ENCODE measurements around the gene PAK5.
A peak's percentile ranks its signal among the peaks of the same experiment; 100 is the strongest.

PAK5 gene

DNA sequence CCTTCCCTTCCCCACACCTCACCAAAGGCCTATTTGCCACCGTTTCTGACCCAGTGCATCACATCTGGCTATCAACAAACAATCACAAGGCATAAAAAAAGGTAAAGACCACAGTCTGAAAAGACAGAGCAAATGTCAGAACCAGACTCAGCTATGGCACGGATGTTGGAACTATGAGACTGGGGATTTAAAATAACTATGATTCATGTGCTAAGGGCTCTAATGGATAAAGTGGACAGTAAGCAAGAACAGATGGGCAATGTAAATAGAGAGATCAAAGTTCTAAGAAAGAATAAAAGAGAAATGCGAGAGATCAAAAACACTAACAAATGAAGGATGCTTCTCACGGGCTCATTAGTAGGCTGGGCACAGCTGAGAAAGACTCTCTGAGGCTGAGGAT is 225.0 kb downstream of the PAK5 start:
- DNase-seq: no peak

DNA sequence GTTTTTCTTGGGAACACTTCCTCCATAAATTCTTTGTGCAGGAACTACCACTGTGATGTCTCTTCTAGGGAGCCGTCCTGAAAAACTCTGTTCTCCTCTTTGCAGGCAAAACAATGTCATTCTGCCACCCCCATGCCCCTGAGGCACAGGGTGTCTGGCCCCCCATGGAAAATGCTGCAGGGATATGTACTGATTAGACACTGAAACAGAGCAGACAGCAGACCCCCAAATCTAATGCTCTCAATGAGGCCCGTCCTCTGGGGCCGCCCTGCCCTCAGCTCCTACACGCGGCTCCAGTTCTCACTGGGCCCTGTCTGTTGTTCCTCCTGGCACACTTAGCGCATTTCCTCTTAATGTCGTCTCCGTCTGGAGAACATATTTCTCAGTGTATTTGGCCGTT is 227.0 kb downstream of the PAK5 start:
- DNase-seq: no peak

DNA sequence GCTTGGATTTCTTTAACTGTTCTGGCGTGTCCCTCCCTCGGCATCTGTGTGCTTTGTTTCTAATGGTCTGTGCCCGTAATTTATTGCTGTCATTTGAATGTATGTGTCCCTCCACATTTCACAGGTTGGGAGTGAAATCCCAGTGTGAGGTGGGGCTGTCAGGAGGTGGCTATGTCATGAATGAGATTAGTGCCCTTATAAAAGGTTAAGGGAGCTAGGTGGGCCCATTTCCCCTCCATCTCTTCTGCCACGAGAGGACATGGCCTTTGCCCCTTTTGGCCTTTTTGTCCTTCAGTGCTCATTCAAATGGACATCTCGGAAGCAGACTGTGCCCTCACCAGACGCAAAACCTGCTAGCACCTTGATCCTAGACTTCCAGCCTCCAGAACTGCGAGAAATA is 228.2 kb downstream of the PAK5 start:
- DNase-seq: no peak

DNA sequence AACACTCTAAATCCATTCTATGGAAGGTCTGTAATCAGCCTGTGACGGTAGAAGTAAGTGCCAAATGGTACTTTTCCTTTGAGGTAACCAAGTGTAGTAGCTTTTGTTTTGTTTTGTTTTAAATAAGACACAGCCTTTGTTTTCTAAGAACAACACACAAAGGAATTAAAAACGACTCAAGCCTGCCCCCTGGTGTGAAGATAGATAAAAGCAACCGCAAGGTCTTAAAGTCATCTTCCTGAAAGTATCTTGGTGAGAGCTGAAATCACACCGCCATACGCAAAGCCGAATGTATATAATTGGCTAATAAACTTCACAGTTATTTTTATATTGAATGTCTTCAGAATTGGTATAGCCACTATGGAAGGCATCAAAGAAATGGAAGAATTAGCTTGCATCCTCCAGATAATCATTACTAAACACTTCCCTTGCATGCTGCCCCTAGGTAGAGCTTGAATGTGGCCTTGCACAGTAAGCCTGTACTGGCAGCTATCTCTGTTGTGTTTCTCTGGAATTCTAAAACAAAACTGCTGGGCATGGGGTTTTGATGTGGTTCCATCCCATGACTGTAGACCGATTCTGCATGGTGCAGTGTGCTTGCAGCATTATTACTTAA is 228.9 kb downstream of the PAK5 start:
- peak; percentile 69 for DNase-seq

DNA sequence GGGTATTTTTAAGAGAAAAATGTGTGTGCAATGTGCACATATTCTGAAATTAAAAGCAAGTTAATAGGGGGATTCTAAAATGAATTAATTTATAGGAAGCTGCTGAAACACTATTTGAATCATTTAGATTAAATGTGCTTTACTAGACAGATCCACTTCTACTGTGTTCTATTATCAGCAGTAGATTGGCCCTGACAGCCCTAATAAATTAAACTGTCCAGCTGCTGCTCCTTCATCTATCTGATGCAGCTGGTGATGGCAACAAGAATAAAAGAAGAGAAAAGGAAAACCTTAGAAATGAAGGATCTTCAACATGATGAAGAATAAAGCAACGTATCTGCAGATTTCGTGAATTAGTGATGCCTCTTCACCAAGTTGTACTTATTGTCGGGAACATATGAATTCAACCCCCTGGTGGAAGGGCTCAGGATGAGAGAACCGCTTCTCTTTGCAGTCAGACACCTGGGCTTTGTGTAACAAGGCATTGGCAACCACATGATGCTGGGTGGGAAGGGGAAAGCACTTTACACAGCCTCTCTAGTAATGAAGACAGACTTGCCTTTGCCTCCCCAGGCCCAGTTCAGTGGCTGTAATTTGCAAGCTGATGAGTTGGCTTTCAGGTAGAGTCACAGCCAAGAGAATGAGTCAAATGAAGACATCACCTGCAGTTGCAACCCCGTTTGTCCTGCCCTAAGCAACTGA is 230.1 kb downstream of the PAK5 start:
- no peak for DNase-seq

DNA sequence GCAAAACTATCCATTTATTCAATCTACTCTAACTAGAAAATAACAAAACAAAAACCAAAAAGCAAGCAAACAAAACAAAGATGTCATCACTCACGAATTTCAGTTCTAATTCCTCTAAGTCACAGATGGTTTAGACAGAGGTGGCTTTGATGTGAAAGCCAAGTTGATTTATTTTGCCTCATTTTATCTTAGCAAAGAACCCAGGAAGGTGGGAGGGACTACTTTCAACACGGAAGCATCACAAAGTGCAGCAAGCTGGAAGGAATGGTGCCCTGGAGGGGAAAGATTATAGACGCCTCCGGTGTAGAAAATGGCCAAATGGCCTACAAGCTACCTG is 236.1 kb downstream of the PAK5 start:
- no peak for DNase-seq

DNA sequence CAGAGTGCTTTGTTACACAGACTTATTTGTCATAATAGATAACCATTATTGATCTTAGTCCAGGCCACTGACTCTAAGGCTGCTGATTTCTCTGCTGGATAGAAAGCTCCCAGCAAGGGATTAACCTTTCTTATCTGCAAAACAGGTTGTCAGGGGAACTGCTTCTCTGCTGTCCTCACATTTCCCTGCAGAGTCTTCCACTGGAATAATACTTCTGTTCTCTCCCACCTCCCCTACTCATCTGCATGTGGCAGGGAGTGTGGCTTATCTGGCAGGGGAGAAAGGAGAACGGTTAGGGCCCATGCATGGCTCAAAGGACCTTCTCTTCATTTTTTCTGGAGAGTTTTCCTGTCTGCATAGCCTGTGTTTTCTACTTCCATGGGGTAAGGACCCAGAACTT is 238.3 kb downstream of the PAK5 start:
- no peak for DNase-seq

DNA sequence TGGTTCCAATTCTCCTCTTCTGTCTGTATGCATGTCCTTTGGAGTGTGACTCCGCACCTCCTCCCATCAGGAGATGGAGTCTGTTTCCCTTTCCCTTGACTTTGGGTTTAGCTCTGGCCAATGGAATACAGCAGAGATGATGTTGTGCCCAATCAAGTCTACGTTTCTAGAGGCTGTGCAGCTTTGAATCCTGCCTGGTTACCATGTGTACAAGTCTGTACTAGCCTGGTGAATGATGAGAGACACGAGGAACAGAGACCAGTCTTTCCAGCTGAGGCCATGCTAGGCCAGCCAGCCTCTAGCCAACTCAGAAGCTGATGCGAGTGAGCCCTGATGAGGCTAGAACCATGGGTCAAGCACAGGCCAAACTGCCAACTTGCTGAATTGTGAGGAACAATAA is 241.3 kb downstream of the PAK5 start:
- DNase-seq: no peak

DNA sequence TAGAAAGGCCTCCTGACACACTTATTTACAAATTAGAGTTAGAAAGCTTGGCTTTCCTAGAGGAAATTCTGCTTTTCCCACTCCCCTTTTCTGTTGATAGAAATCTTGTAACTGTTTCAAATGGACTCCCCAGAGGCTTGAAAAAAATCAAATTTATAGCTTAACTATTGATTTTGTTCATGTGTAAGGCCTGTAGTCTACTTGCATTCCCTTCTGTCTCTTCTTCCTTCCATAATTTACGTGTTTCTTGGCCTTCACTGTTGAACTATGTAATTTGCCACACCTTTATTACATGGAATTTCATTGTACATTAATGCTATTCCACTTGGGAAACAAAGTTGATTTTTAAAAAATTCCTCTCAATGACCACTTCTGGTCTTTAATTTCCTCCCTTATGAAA is 243.1 kb downstream of the PAK5 start:
- DNase-seq: no peak

DNA sequence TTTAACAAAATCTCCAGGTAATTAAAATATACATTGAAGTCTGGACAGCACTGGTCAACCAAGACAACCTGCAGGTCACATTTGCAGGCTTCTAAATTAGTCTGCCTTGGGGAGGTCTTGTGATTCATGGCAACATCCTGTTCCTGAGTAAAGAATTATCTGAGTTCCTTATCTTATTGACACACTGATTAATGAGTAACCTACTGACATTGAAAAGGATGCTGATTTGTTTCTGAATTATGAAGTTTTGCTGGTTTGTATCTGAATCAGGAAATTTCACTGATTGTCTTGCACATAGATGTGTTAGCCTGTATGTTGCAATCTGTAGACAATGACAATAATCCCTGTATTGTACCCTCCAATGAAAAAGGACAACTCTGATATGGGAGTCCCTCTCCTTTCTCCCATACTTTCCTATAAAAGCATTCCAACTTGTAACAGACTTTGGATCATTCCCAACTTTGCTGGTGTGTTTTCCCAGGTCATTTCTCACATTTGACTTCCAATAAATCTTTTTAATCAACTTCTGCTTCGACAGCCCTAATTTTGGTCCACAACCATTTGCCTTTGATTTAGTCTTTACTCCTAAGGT is 244.5 kb downstream of the PAK5 start:
- no peak for DNase-seq

DNA sequence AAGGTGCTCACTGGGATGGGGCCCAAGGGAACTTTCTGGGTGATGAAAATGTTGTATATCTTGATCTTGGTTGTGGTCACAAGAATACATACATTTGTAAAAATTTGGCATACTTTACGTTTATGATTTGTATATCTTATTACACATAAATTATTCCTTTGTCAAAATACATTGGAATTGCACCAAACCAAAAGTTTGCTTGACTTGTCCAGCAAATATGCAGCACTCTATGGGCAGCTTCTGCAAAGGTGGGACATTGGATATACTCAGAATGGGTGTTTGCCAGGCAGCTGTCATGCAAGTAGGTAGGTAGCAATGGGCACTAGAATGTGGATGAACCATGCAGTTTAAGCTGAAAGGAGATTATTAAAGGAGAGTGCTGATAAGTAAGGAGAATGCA is 246.5 kb downstream of the PAK5 start:
- DNase-seq: no peak

DNA sequence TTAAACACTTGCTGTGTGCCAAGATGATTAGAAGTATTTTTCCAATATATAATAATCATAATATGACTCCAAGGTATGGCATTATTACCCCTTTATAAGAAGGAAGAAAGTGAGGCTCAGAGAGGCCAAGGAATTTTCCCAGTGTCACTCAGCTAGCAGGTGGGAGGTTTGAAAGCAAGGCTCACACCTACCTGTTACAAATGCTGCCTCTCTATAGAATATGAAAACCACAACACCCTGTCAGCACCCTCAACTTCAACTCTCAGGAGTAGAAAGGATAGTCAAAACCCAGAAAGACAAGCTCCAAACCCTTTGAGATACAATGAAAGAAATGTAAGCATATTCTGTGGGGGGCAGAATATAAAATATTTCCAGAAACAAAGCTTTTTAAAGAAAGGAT is 247.8 kb downstream of the PAK5 start:
- DNase-seq: no peak

DNA sequence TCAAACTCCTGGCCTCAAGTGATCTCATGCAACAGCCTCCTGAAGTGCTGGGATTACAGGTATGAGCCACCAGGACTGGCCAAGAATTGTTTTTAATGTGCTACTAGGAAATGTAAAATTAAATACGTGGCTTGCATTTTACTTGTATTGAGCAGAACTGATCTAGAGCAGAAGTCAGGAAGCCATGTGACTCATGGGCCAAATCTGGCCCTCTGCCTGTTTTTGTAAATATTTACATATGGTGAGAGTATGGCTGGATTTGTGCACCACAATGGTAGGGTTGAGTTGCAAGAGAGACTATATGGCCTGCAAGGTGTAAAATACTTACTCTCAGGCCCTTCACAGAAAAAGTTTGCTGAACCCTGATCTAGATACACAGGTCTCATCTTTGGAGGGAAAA is 248.7 kb downstream of the PAK5 start:
- no peak for DNase-seq

DNA sequence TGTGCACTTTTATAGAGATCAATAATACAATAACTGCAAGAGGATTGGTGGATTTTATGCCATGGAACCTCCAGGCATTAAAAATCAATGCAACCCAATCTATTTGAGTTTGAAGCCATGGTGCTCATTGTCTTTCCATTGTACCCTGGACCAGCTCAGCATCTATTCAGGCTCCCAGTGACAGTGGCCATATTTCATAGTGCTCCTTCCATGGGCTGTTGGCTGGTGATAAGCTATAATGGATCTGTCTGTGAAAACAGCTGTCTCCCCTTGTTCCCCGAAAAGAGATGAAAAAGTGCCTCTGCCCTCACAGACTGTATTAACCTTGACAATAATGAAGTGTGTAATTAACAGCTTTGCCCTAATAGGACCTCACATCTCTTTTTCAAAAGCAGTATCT is 250.2 kb downstream of the PAK5 start:
- DNase-seq: no peak

DNA sequence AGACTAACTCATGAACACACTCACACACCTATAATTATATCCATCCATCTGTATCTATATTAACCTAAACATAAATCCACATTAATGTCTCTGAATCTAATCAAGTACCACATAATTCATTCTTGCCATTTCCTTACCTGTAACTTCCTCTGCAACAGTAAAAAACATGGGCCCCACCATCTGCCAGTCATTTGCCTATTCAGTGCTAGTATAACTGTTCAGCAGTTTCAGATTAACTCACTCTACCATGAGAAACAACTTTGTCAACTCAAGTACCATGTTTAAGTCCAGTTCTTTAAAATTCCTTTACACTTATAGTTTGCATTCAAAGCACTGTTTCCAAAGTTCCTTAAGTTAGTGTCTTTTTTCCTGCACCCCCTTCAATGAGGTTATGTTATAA is 255.7 kb downstream of the PAK5 start:
- no peak for DNase-seq

DNA sequence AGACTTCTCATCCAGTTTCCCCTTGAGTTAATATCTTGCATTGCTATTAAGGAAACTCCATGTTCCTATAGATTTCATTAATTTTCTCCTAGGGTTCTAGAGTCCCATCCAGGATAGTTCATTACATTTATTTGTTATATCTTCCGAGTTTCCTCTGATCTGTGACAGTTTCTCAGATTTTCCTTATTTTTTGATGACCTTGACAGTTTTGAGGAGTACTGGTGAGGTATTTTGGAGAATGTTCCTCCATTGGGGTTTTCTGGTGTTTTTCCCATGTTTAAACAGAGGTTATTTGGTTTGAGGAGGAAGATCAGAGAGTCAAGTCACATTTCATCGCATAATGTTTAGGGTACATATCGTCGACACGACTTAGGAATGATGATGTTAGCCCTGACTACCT is 256.7 kb downstream of the PAK5 start:
- DNase-seq: no peak

DNA sequence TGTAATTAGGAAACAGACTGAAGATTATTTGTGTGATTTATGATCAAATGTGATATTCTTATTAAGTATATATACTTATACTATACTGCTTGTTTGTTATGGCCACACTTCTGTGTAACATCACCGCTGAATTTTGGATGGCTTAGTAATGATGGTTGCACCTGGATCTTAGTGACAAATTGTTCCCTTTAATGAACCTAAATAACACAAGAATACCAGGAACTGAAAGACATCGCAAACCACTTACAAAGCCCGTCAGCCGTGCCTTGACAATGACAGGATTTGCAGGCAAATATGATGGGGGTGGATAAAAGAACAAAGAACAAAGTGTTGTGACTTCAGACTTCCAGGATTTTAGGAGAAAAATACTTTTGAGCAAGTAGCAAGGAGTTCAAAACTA is 257.4 kb downstream of the PAK5 start:
- DNase-seq: no peak

DNA sequence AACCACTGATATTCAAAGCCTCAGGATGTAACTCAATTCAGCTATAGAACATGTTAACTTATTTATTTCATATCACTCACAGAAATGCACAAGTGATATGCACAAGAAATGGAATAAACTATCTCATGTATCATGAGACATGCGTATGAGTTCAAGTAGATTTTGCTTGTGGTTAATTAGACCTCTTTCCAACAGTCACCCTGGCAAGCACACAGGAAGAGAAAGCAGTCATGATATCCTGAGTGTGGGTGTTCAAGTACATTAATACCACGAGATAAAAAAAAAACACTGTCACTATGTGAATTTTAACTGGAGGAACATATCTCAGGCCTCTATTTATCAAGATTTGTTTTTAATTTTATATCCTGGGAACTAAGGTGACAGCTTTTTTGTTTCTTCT is 260.3 kb downstream of the PAK5 start:
- no peak for DNase-seq

DNA sequence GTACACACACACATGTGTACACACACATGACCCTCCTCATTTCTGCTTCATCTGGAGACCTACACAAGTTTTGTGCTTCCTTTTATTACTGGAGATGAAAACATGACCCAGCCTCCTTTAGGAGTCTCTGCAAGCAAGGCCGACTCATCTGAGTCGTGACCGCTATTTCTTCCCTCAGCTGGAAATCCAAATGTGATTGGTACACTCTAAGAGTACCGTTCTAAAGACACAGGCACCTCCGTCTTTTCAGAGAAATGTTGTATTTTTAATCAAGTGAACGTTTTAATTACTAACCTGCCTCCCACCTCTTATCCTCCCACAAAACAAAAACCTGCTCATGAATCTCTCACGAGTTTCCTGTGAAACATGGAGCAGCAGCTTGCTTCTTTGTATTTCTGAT is 261.5 kb downstream of the PAK5 start:
- no peak for DNase-seq

DNA sequence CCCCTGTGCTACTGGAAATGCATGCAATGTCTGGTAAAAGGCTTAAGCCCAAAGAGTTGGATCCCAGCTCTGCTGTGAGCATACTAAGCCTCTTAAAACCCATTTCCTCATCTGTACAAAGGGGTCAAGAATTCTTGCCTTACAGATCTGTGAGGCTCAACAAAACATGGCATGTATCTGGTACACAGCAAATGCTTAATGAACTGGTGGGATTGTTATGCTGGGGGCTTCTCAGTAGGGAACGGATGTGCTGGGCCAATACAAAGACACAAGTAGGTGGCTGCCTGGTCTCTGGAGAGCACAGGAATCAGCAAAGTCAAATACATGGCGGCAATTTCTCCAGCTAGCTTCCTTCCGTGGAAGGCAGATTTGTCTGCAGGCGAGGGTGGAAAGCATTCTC is 262.2 kb downstream of the PAK5 start:
- DNase-seq: no peak

DNA sequence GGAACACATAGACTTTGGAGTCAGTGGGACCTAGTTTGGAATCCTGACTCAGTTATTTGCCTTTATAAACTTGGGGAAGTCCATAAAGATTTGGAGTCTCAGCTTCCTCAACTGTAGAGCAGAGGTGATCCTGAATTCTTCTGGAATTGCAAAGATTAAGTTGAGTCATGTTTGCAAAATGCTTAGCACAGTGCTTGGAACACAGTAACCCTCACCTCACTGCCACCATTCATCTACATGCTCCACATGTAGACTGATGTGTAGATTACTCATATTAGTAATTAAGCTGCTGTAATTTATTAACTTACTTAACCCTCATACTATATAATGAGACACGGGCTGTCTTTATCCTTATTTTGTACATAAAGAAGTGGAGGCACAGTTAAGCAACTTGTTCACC is 263.0 kb downstream of the PAK5 start:
- DNase-seq: no peak

DNA sequence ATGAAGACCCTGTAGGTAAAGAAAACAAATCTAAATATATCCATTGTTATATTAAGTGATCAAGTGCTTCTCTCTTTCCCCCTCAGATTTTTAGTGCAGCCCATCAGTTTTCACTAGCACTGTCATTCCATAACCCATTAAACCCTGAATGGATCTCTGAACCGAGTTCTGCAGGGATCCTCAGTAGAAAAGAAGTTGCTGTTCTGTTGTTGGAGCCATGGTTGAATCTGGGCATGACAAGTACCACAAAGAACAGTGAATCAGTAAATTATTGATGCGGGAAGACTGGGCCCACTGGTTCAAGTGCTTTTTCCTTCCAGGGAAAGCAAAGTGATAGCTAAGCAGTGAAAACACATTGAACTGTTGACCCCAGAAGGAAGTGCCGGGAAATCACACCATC is 264.1 kb downstream of the PAK5 start:
- DNase-seq: no peak

DNA sequence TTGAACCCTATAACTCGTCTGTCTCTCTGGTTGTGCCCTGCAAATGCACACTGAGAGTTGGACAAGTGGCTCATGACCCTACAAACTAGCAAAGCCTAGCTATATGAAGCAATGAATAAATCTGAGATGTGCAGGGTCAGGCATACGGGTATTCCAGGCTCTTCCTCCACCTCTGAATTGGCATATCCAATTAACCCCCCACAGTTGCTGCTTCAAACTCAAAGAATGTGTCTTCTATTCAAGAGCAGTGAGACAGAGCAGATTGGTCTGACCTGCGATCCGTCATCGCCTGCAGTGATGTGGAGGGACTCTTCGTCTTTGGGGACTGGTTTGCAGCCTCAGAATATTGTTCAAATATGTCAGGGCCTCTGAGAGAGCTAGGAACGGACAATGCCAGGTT is 264.7 kb downstream of the PAK5 start:
- no peak for DNase-seq

DNA sequence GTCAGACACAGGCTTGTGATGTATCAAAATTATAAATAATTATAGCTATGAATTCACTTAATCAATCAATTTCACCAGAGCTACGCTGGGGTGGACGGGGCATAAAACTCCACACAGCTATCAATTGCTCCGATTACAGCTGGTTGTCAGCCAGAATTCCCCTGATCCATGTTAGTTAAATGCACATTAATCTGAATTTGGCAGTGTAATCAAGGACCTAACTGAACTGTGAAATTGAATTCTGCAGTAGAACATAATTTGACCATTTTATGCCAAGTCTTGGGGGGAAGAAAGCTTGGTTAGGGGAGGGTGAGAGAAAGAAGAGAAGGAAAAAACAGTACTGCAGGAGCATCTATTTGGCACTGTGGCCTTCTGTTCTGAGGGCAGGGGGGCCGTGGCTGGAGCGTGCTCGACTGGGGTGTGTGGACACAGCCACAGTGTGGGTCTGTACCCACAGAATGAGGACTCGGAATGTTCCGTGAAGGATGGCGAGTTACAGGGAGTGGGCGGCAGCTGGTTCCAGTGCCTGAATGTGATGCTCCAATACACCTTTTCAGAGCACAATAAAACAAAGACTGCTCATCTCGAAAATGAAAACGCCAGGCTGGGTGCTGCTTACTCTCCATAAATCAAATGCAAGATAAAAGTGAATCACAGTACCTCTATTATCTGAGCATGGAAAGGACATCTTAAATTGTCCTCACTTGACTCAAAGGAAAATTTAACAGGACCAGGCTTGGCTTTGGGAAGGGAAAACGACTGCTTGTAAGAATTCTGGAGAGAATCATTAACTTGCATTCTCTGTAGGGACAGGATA is 265.3 kb downstream of the PAK5 start:
- DNase-seq: no peak

Measured in KG1 (cell line).